NCI-H1048 (cell line): ENCODE results near the gene GCN1.

Source experiments
- DNase-seq: peaks from one replicate; lab custom pipeline; 2025; lab: John Stamatoyannopoulos, UW

The GCN1 gene

GRCh38 chr12:120228291-120229070 is 34.0 kb upstream of the GCN1 start:
- DNase-seq, result peak; percentile 26

DNA sequence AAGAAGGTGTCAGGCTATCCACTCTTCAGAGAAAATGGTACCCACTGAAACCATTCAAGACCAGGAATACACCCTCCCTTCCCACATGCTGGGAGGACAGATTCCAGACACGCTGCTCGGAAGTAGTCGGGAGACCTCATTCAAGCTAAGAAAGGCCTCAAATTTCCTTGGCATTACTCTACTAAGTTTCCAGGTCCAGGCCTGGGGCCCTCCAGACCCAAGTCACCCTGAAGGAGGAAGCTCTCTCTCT is 33.5 kb upstream of the GCN1 start:
- no peak for DNase-seq

DNA sequence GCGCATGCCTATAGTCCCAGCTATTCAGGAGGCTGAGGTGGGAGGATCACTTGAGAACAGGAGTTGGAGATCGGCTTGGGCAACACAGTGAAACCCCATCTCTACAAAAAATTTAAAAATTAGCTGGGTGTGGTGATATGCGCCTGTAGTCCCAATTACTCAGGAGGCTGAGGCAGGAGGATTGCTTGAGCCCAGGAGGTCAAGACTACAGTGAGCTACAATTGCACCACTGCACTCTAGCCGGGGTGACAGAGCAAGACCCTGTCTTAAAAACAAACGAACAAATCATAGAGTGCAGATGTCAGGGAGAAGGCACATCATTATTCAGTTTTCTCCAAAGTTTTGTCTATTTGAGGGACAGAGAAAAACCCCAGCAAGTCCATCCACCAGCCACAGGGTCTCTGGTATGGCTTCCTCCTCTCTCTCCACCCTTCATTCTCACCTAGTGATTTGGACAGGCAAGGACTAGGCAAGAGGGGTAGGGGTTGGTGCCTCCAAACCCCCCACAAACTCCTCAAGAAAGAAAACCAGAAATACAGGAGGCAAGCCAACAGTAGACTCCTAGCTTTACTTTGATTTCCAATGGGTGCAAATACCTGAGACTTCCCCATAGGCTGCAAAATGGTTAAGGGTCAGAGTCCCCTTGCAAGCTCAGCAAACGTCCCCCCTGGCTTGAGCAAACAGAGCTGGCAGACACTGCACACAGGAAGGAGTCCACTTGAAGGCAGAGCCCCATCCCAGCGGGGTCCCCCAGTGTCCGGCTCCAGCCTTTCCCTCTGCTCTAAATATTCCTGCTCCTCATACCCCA is 32.9 kb upstream of the GCN1 start:
- DNase-seq, result no peak

DNA sequence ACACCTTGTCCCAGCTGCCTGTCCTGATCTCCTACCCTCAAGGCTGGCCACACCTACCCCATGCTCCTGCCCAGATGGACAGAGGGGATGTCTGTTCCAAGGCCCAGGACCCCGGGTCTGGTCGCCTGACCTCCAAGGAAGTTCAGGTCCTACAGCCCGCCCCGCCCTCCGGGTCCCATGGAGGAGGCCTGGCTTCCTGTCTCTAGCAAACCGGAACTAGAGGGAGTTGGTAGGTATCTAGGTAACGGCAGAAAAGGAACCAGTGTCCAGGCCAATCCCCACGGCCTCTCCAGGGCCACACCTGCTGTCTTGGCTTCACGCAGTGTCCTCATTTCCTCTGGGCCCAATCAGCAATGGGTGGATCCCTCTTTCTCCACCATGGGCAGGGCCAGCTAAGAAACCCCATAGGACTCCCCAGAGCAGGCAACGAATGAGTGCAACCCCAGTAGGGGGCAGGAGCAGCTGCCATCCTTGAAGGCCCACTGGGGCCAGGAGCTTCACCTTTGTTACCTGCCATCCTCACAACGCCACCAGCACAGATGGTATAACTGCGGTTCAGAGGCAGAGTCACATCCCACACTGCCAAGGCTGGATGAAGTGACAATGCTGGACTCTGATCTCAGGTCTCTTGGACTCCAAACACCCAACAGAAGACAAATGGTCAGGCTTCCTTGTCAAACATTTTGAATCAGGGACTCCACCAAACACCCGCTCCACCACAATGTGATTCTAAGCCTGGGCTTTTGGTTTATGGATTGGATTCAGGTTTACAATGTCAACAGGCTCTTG is 31.5 kb upstream of the GCN1 start:
- DNase-seq, result no peak

GRCh38 chr12:120225200-120225558 is 30.7 kb upstream of the GCN1 start:
- DNase-seq, result no peak

DNA sequence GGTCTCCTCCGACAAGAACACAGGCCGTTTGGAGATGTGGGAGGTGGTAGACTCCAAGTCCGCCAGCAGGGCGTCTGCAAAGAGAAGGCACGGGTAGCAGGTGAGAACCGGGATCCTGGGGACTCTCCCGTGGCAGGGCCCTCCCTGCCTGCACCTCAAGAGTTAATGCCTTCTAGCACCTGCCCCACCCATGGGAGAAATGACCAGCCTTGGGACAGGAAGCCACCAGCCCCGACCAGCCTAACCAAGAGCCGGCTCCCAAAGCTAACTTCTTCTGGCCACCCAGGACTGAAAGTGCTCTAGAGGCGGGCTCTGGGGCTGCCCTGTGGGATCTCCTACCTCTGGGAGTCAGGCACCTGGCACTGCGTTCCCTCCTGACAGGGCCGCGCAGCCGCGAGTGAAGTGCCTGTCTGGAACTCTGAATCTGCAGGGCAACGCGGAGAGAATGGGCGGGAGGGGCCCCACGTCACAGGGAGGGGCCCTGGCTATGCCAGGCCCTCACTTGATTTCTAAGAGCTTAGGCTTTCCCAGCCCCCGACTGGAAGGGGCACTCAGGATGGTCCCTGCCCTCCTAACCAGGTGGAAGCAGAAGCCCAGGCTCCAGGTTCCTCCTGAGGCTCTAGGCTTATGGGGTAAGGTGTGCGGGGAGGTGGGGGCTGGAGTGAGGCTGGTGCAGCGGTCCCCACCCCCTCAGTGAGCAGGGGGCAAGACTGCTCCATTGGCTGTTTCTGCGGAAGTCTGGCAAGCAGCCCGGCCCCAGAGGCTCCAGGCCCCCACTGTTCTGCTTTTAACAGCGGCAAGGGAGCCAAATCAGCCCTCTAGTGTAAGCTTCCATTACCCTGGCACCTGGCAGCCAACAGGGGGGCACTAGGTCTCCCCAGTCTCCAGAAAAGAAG is 30.0 kb upstream of the GCN1 start:
- no peak for DNase-seq

GRCh38 chr12:120223458-120224303 is 29.2 kb upstream of the GCN1 start:
- no peak for DNase-seq

- DNase-seq, result no peak
These were observed 27.8 kb upstream of the GCN1 start for GRCh38 chr12:120222288-120222832.

GRCh38 chr12:120221576-120221900 is 27.0 kb upstream of the GCN1 start:
- no peak for DNase-seq

DNA sequence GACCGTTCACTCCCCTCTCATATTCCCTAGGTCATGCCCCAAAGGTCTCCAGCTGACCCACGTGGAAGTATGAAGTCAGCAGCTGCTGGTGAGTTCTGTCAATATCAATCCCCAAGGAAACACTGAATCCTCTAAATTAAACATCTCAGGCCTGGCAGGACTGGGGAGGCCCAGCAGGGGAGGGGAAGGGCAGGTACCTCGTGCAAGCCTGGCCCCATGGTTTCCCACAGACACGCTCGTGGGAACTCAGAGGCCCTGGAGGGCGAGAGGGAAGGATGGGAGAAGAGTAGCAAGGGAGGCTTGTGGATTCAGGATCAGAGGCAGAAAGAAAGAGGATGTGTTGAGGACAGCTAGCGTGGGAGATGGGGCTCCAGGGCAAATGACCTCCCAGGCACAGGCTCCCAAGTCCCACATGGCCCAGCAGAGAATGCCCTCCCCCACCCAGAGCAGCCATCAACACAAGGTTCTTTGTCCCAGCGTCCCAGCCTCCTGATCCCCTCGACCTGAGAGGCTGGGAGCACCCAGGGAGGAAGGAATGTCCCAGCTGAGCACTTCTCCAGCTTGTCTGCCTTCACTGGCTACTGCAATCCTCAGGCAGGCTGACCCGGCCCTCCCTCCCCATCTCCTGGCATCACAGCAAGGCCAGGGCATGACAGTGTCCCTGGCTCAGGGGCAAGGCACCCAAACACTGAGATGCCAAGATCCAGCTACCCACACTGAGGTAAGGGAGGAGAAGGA is 26.5 kb upstream of the GCN1 start:
- DNase-seq, result no peak

- no peak for DNase-seq
These were observed 24.4 kb upstream of the GCN1 start for GRCh38 chr12:120218680-120219606.

- no peak for DNase-seq
These were observed 22.5 kb upstream of the GCN1 start for GRCh38 chr12:120216742-120217605.

GRCh38 chr12:120215766-120216735 is 21.5 kb upstream of the GCN1 start:
- no peak for DNase-seq

- no peak for DNase-seq
These were observed 20.8 kb upstream of the GCN1 start for GRCh38 chr12:120215357-120215735.

GRCh38 chr12:120214626-120215356 is 20.3 kb upstream of the GCN1 start:
- no peak for DNase-seq

GRCh38 chr12:120213758-120214157 is 19.2 kb upstream of the GCN1 start:
- DNase-seq, result no peak
